Right cardiac atrium (tissue), 5 donors: ENCODE measurements around the gene STRIP2. TPM values are rescaled to one million over a fixed set of nuclear protein-coding genes. Genes with fewer than 3 reads are reported as not detected.
A peak's percentile ranks its signal among the peaks of the same experiment; 100 is the strongest.

ENCODE experiments used
- ATAC-seq, 2 donors: fragments of 200-7000 bp; cut with Tn5 transposase; one replicate each; pipeline versions ENCODE4 v1.8.0 to v1.9.1; 2020; ENCODE audit warnings: moderate library complexity in 2 of 2, mild to moderate bottlenecking in 1 of 2
- DNase-seq, 3 donors: peaks; one replicate each; pipeline ENCODE4 v3.0.0-alpha.2; 2020
- H3K27ac ChIP-seq: one replicate; pipeline ENCODE4 v1.5.1; 2013; ENCODE audit warnings: mild to moderate bottlenecking, low read length, control low read depth, moderate library complexity
- H3K27me3 ChIP-seq: one replicate; pipeline ENCODE4 v1.6.1; 2013; ENCODE audit not compliant: control insufficient read depth, insufficient read depth
- H3K4me1 ChIP-seq: one replicate; pipeline ENCODE4 v1.6.1; 2013; ENCODE audit warnings: low read length; ENCODE audit not compliant: control insufficient read depth, insufficient read depth
- H3K4me3 ChIP-seq: one replicate; pipeline ENCODE4 v1.5.1; 2013; ENCODE audit warnings: low read length, control low read depth
- H3K9me3 ChIP-seq: one replicate; pipeline ENCODE4 v1.6.1; 2013; ENCODE audit warnings: low read length; ENCODE audit not compliant: control insufficient read depth
- WGBS: extraction: QIAGEN DNeasy Blood & Tissue Kit; methylation state at CpG from one replicate; pipeline ENCODE4 v1.1.7; 2013; 5-methylcytosine and 5-hydroxymethylcytosine counted together
- intact Hi-C, 4 donors: fragments of 100-400 bp; cut with DNase I; formaldehyde crosslinking; loops; one replicate each; pipeline versions ENCODE4 v1.11.0 to v1.14.0; 2022 to 2023
- polyA plus RNA-seq: library from polyadenylated mRNA; stranded (reverse); fragments of 200-250 nt; gene quantifications from one replicate; pipeline ENCODE4 v1.2.3, GENCODE V29; 2013
- total RNA-seq, 4 donors: library from RNA; stranded (reverse); fragmentation: NEBNext Ultra II Directional; extraction: Animal tissue kit (Norgen Biotek cat#: 25700); gene quantifications; one replicate each; pipeline ENCODE4 v1.2.1, GENCODE V29; 2021
- donor health status: healthy with polysubstance abuse.
- donor health status: DM: no; HTN: yes; CAD: no.
- donor health status: DM: no; HTN: no; CAD: no.
- donor health status: DM: no; HTN: yes; CAD: no; lungs with severe emphysema.
- donor health status: DM: yes; HTN: yes; CAD: no.

STRIP2 gene
- total and polyA plus RNA-seq, 5 donors, result 7.1 to 16.7 (median 13.2) TPM

DNA sequence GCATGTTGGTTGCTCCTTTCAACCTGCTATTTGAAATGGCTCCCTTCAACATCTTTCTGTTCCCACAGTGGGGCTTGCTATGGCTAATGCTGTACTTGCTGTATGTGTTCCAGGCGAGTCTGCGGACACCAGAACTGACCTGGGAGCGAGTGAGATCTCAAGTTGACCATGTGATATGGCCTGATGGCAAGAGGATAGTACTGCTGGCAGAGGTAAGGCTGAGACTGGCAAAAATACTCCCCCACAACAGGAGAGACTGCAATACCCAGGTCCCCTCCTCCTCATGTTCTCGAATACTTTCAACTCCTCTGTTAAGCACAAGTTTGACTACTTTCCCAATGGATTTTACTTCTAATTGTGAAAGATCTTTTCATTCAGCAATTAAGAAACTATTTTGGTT is 11.5 kb upstream of the STRIP2 start:
- H3K27me3 ChIP-seq, result no peaks in the 10 kb centered on the region
- H3K4me1 ChIP-seq, result peaks cover 6% of the 10 kb centered on the region
- WGBS, result 80% methylated on average over 4 of the region's 4 CpGs
- no peak for ATAC-seq
- no peaks in the 10 kb centered on the region for H3K9me3 ChIP-seq
- H3K4me3 ChIP-seq, result no peak overlapping the region
- peak overlapping the region; percentile 45 for H3K27ac ChIP-seq
- intact Hi-C loops, result no loop called here
- DNase-seq, result no peak

DNA sequence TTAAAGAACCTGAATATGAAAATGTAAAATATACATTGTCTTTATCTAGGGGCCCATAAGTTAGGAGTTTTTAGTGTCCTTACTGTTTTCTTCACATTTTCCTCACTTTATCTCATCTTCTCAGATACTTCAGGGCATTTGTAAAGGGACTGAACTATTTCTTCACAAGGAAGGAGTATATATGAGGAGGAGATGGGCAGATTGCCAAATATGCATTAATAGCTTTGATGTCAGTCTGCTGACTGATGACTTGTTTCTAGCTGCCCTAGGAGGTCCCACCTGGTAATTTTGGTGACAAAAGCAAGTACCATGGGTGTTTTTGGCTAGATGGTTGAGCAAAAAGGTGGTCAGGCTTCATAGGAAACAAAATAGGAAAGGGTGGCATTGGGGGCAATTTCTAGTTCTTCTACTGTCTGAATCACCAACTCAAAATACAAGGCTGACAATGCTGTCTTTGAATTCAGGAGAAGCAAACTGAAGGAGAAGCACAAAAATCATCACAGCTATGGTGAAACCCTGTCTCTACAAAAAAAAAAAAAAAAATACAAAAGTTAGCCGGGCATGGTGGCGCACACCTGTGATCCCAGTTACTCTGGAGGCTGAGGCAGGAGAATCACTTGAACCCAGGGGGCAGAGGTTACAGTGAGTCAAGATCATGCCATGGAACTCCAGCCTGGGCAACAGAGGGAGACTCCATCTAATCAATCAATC is 10.4 kb upstream of the STRIP2 start:
- Histone ChIP-seq H3K4me1 (peaks cover 6% of the 10 kb centered on the region), H3K9me3 (no peaks in the 10 kb centered on the region), H3K27me3 (no peaks in the 10 kb centered on the region), H3K4me3 (no peak overlapping the region), H3K27ac (no peak overlapping the region)
- no peak for DNase-seq
- ATAC-seq, result no peak
- intact Hi-C loops, result no loop called here
- 98% methylated on average over 2 of the region's 2 CpGs for WGBS

- Histone ChIP-seq H3K27me3 (no peaks in the 10 kb centered on the region), H3K4me1 (peaks cover 6% of the 10 kb centered on the region), H3K4me3 (no peak overlapping the region), H3K9me3 (no peaks in the 10 kb centered on the region), H3K27ac (no peak overlapping the region)
- DNase-seq (no peak), ATAC-seq (no peak)
- intact Hi-C loops, result no loop called here
These were observed 7.8 kb upstream of the STRIP2 start for GRCh38 chr7:129426482-129426881.

DNA sequence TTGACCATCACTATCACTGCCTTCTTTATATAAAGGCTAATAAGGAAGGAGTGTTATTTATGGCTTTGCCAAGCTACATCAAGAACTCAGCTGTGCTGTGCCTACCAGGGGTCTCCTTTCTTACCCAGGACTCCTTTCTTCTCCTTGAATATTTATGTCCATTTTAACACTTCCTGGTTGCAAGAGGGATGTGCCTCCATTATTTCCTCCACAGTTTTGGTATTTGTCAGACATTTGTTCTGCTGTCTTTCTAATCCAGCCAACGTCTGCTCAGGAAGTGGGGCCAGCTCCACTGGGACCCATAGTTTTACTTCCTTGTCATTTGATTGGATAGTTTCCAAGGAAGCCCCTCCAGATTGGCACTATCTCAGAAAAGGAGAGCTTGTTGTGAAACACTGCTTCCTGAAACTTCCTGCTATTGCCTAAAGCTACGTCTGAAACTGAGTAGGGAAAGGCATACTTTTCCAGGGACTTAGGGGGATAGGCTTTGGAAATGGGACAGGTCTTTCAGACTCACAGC is 6.6 kb upstream of the STRIP2 start:
- DNase-seq (no peak), ATAC-seq (no peak)
- intact Hi-C loops, result no loop called here
- H3K27ac ChIP-seq, result no peak overlapping the region
- H3K9me3 ChIP-seq, result no peaks in the 10 kb centered on the region
- no peaks in the 10 kb centered on the region for H3K27me3 ChIP-seq
- H3K4me3 ChIP-seq, result no peak overlapping the region
- peaks cover 4% of the 10 kb centered on the region for H3K4me1 ChIP-seq
- 37% methylated on average over 2 of the region's 2 CpGs for WGBS

GRCh38 chr7:129431911-129432643 is 2.2 kb upstream of the STRIP2 start:
- no peaks in the 10 kb centered on the region for H3K27me3 ChIP-seq
- DNase-seq (no peak), ATAC-seq (no peak)
- intact Hi-C loops, result no loop called here
- H3K27ac ChIP-seq, result no peak overlapping the region
- no peaks in the 10 kb centered on the region for H3K4me1 ChIP-seq
- H3K4me3 ChIP-seq, result no peak overlapping the region
- 82% methylated on average over 8 of the region's 8 CpGs for WGBS
- H3K9me3 ChIP-seq, result no peaks in the 10 kb centered on the region

DNA sequence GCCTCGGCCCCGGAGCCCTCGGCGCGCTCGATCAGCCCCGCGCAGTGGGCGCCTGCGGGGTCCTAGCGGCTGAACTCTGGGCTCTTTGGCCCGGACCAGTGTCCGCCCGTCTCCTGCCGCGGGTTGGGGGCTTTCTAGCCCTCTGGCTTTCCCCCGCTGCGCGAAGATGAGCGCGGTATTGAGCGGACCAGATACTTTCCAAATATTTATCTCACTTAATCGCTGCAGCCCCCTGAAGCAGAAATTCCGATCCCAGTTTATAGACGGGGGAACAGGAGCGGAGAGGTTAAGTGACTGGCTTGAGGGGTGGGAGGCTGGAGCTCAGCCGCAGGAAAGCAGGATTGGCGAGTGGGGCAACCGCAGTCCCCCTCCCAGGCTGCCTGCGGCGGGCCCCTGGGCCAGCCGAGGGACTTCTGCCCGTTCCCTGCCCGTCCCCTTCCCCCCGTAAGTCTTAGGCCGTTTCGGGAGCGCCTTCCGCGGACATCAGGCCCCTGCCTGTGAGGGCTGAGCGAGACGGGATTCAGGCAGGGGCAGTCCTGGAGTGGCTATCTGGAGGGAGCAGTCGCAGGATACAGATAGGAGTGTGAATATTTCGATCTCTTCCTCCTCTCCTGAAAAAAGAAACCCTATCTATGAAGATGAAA is 565 bp downstream of the STRIP2 start:
- Histone ChIP-seq H3K4me1 (no peaks in the 10 kb centered on the region), H3K9me3 (no peaks in the 10 kb centered on the region), H3K27me3 (no peaks in the 10 kb centered on the region), H3K27ac (no peak overlapping the region), H3K4me3 (peak overlapping the region; percentile 78)
- under 1% methylated on average over 44 of the region's 44 CpGs for WGBS
- intact Hi-C loops, result no loop called here
- peak; percentile 11 to 42 (median 34) for DNase-seq
- ATAC-seq, result peak; percentile 23 to 38

DNA sequence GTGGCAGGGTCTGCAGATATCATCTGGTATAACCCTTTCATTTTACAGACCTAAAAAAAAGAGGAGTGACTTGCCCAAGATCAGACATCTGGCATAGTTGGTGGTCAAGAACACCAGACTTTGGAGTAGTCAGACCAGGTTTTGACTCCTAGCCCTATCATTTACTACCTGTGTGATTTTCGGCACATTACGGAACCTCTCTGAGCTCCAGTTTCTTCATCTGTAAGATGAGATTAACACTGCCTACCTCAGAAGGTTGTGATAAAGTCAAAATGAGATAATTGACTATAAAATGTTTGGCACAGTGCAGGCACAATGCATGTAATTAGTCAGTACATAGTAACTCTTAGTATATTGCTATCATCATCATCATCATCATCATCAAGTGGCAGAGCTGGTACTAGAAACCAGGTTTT is 1.2 kb downstream of the STRIP2 start:
- ATAC-seq, result no peak
- H3K27ac ChIP-seq, result no peak overlapping the region
- intact Hi-C loops, result no loop called here
- no peaks in the 10 kb centered on the region for H3K27me3 ChIP-seq
- no peak for DNase-seq
- H3K4me3 ChIP-seq, result no peak overlapping the region
- H3K4me1 ChIP-seq, result no peaks in the 10 kb centered on the region
- H3K9me3 ChIP-seq, result no peaks in the 10 kb centered on the region
- WGBS, result 89% methylated on average over 2 of the region's 2 CpGs

DNA sequence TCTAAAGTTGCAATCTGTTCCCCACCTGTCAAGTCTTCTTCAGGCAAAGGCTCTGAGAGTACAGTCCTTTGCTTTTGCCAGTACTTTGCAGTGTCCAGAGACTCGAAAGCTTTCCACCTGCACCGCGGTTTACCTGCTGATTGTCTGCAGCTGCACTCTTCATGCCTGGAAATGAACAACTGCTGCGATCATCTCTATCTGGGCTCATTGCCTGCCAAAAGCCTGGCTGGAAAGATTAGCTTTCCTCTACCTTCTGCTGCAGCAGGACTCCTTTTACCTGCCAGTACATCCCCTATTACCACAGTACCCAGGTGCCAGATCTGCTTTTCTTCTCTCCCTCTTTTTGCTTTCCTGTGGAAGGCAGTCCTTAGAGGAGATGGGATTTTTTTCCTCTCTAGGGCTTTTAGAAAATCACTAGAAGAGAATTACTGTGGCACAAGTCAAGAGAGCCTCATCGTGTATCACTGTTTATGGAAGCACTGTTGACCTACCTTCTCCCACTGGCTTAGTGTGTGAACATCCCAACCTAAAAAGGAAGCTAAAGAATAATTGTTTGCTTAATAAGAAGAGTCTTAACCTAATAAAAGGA is 2.2 kb downstream of the STRIP2 start:
- intact Hi-C loops, result no loop called here
- no peak for DNase-seq
- no peak for ATAC-seq

GRCh38 chr7:129437190-129437589 is 3.0 kb downstream of the STRIP2 start:
- DNase-seq, result no peak
- WGBS, result 95% methylated on average over 5 of the region's 5 CpGs
- H3K27ac ChIP-seq, result no peak overlapping the region
- H3K4me1 ChIP-seq, result no peaks in the 10 kb centered on the region
- no peaks in the 10 kb centered on the region for H3K27me3 ChIP-seq
- no peaks in the 10 kb centered on the region for H3K9me3 ChIP-seq
- H3K4me3 ChIP-seq, result no peak overlapping the region
- intact Hi-C loops, result no loop called here
- no peak for ATAC-seq

More for the DNA sequence above, 2.2 kb downstream of the STRIP2 start:
- WGBS, result 82% methylated on average over 5 of the region's 5 CpGs
- Histone ChIP-seq H3K9me3 (no peaks in the 10 kb centered on the region), H3K27ac (no peak overlapping the region), H3K4me1 (no peaks in the 10 kb centered on the region), H3K4me3 (no peak overlapping the region), H3K27me3 (no peaks in the 10 kb centered on the region)

DNA sequence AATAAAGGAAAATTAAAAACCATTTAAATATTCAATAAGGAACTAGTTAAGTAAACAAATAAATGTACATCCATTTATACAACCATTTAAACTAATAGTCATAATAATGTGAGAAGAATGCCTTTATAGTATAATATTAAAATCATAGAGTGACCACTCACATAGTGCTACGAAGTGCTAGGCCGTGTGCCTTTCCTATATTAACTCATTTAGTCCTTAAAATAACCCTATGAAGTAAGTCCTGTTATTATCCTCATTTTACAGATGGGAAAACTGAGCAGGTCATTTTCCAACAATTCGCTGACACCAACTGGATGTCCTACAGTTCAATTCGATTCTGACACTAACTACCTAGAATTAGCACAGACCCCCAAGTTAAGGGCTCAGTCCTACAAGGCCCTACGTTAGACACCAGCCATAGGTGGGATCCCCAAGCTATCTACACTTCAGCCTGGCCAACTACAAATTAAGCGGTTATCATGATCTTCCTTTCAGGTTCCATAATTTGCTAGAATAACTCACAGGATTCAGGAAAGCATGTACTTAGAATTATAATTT is 4.1 kb downstream of the STRIP2 start:
- no peak for DNase-seq
- intact Hi-C loops, result no loop called here
- ATAC-seq, result no peak
- no peaks in the 10 kb centered on the region for H3K27me3 ChIP-seq
- no peak overlapping the region for H3K4me3 ChIP-seq
- H3K9me3 ChIP-seq, result no peaks in the 10 kb centered on the region
- no peaks in the 10 kb centered on the region for H3K4me1 ChIP-seq
- 96% methylated on average over 6 of the region's 6 CpGs for WGBS
- H3K27ac ChIP-seq, result no peak overlapping the region
